Prostate gland (tissue), 2 donors: Measurements from ENCODE around the gene TAF11.

Experiments
- CTCF ChIP-seq, 4 experiments: fragments of 200-600 bp in 2 of 4; fragments of 450-650 bp in 2 of 4; sonication (generic) in 2 of 4; IDR thresholded peaks; 1 replicate in 3 of 4; 2 replicates in 1 of 4; pipeline ENCODE4 v1.5.1; 2016 to 2019; ENCODE audit warnings: antibody characterized with exemption in 4 of 4, mild to moderate bottlenecking in 2 of 4, moderate library complexity in 2 of 4
- POLR2AphosphoS5 ChIP-seq: sonication (generic); formaldehyde crosslinking; IDR thresholded peaks from one replicate; pipeline ENCODE4 v1.6.1; 2017; ENCODE audit warnings: antibody characterized with exemption

- TF ChIP-seq CTCF (IDR thresholded peaks at IDR 0.05) (no peak), POLR2AphosphoS5 (no peak)
Measured at GRCh38 chr6:34908194-34908593, 20.4 kb upstream of the TAF11 start.
